HG03469 (cell line): ENCODE results near the gene CHN2.

Experiments used
- ATAC-seq: cut with Tn5 transposase; IDR thresholded peaks from one replicate; pipeline ENCODE4 v1.9.1; 2021; ENCODE audit warnings: mild to moderate bottlenecking, moderate library complexity, moderate number of reproducible peaks; ENCODE audit not compliant: unreplicated experiment

Gene CHN2

GRCh38 chr7:29457141-29457561 is 262.6 kb downstream of the CHN2 start:
- no peak for ATAC-seq

- ATAC-seq: no peak
Measured at GRCh38 chr7:29457565-29458011, 263.0 kb downstream of the CHN2 start.

- ATAC-seq: no peak
Measured at GRCh38 chr7:29458933-29459332, 264.4 kb downstream of the CHN2 start.

GRCh38 chr7:29459589-29459988 is 265.0 kb downstream of the CHN2 start:
- ATAC-seq: no peak

- no peak for ATAC-seq
Measured at GRCh38 chr7:29461996-29462395, 267.4 kb downstream of the CHN2 start.

- ATAC-seq: no peak
Measured at GRCh38 chr7:29463504-29464158, 269.1 kb downstream of the CHN2 start.

GRCh38 chr7:29464753-29465152 is 270.2 kb downstream of the CHN2 start:
- no peak for ATAC-seq

GRCh38 chr7:29467193-29467926 is 272.8 kb downstream of the CHN2 start:
- no peak for ATAC-seq

- no peak for ATAC-seq
Measured at GRCh38 chr7:29468196-29468595, 273.6 kb downstream of the CHN2 start.

- ATAC-seq: no peak
Measured at GRCh38 chr7:29469281-29469680, 274.7 kb downstream of the CHN2 start.

- ATAC-seq: no peak
Measured at GRCh38 chr7:29469976-29470557, 275.5 kb downstream of the CHN2 start.

- ATAC-seq: no peak
Measured at GRCh38 chr7:29471444-29472138, 277.0 kb downstream of the CHN2 start.

- no peak for ATAC-seq
Measured at GRCh38 chr7:29476916-29477315, 282.3 kb downstream of the CHN2 start.

- no peak for ATAC-seq
Measured at GRCh38 chr7:29478226-29478625, 283.7 kb downstream of the CHN2 start.

GRCh38 chr7:29478687-29479240 is 284.2 kb downstream of the CHN2 start:
- ATAC-seq: no peak

GRCh38 chr7:29479301-29480200 is 285.0 kb downstream of the CHN2 start:
- no peak for ATAC-seq

GRCh38 chr7:29480451-29480850 is 285.9 kb downstream of the CHN2 start:
- no peak for ATAC-seq

GRCh38 chr7:29480934-29481651 is 286.5 kb downstream of the CHN2 start:
- ATAC-seq: no peak

- no peak for ATAC-seq
Measured at GRCh38 chr7:29482056-29482455, 287.5 kb downstream of the CHN2 start.
